DMS53 treated with DMSO at 0.1 percent for 48 hours (cell line): ENCODE measurements around the gene MIXL1.

ENCODE experiments used
- DNase-seq: peaks from one replicate; lab custom pipeline; 2025; ENCODE audit not compliant: unreplicated experiment; lab: John Stamatoyannopoulos, UW

MIXL1 gene

GRCh38 chr1:226276077-226276682, 52.7 kb downstream of the MIXL1 start:
- no peak for DNase-seq
